H54 (cell line): ENCODE measurements around the gene ZSWIM3.

Source experiments
- DNase-seq: peaks from one replicate; pipeline ENCODE4 v3.0.0; 2011; ENCODE audit warnings: low spot score, mixed read lengths; ENCODE audit not compliant: insufficient read length
- FAIRE-seq: peaks from 3 replicates; lab custom pipeline; 2011; peaks lifted over from hg19 to GRCh38; lab: Jason Lieb, UNC
- POLR2A ChIP-seq: IDR thresholded peaks from 2 replicates; pipeline ENCODE4 v1.6.1; 2011; ENCODE audit warnings: low read depth, mild to moderate bottlenecking, low read length

ZSWIM3 gene

GRCh38 chr20:45836841-45837240 is 20.6 kb upstream of the ZSWIM3 start:
- DNase-seq (no peak), FAIRE-seq (no peak)
- TF ChIP-seq POLR2A: no peak

GRCh38 chr20:45840700-45841198 is 16.7 kb upstream of the ZSWIM3 start:
- no peak for FAIRE-seq
- TF ChIP-seq POLR2A: no peak
- DNase-seq: no peak

GRCh38 chr20:45841407-45842129 is 15.8 kb upstream of the ZSWIM3 start:
- FAIRE-seq (no peak), DNase-seq (no peak)
- TF ChIP-seq POLR2A: no peak

- no peak for DNase-seq
- TF ChIP-seq POLR2A: no peak
- FAIRE-seq: no peak
These were observed 15.1 kb upstream of the ZSWIM3 start for GRCh38 chr20:45842169-45842812.

- FAIRE-seq: no peak
- TF ChIP-seq POLR2A: no peak
These were observed 13.9 kb upstream of the ZSWIM3 start for GRCh38 chr20:45843506-45843905.

GRCh38 chr20:45845452-45845851 is 12.0 kb upstream of the ZSWIM3 start:
- TF ChIP-seq POLR2A: no peak
- FAIRE-seq: no peak
- no peak for DNase-seq

More at GRCh38 chr20:45843506-45843905, 13.9 kb upstream of the ZSWIM3 start:
- no peak for DNase-seq

GRCh38 chr20:45848421-45848820 is 9.0 kb upstream of the ZSWIM3 start:
- TF ChIP-seq POLR2A: no peak
- DNase-seq (no peak), FAIRE-seq (no peak)

- no peak for TF ChIP-seq POLR2A
- no peak for DNase-seq
- no peak for FAIRE-seq
These were observed 8.3 kb upstream of the ZSWIM3 start for GRCh38 chr20:45848969-45849582.

- no peak for FAIRE-seq
- TF ChIP-seq POLR2A: no peak
- no peak for DNase-seq
These were observed 7.2 kb upstream of the ZSWIM3 start for GRCh38 chr20:45850238-45850637.

- FAIRE-seq (no peak), DNase-seq (no peak)
- no peak for TF ChIP-seq POLR2A
These were observed 6.5 kb upstream of the ZSWIM3 start for GRCh38 chr20:45850926-45851325.

GRCh38 chr20:45851501-45851900 is 5.9 kb upstream of the ZSWIM3 start:
- no peak for TF ChIP-seq POLR2A
- FAIRE-seq: no peak
- no peak for DNase-seq

GRCh38 chr20:45852326-45852725 is 5.1 kb upstream of the ZSWIM3 start:
- FAIRE-seq (no peak), DNase-seq (no peak)
- no peak for TF ChIP-seq POLR2A

- DNase-seq (no peak), FAIRE-seq (no peak)
- no peak for TF ChIP-seq POLR2A
These were observed 3.9 kb upstream of the ZSWIM3 start for GRCh38 chr20:45853484-45853883.

GRCh38 chr20:45857882-45858216 is 435 bp downstream of the ZSWIM3 start:
- DNase-seq: no peak
- no peak for TF ChIP-seq POLR2A
- no peak for FAIRE-seq
